Measurements from ENCODE around the gene GZMA.

DNA sequence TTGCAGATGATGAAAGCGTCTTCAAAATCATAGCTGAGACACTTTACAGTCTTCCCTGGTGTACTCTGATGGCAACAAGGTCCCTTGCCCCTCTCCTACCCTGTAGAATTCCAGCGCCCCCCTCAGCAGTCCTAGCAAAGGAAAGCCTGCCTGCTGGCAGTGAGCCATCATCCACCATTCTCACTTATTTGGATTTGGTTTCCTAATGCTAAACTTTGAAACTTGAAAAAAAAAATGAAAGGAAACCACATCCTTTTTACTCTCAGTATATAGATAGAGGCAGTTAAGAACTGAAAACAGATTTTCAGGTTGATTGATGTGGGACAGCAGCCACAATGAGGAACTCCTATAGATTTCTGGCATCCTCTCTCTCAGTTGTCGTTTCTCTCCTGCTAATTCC is at the start of gene GZMA:
- TF ChIP-seq POLR2A (IDR thresholded peaks at IDR 0.05): no peak
- TF ChIP-seq, protein P1, sequence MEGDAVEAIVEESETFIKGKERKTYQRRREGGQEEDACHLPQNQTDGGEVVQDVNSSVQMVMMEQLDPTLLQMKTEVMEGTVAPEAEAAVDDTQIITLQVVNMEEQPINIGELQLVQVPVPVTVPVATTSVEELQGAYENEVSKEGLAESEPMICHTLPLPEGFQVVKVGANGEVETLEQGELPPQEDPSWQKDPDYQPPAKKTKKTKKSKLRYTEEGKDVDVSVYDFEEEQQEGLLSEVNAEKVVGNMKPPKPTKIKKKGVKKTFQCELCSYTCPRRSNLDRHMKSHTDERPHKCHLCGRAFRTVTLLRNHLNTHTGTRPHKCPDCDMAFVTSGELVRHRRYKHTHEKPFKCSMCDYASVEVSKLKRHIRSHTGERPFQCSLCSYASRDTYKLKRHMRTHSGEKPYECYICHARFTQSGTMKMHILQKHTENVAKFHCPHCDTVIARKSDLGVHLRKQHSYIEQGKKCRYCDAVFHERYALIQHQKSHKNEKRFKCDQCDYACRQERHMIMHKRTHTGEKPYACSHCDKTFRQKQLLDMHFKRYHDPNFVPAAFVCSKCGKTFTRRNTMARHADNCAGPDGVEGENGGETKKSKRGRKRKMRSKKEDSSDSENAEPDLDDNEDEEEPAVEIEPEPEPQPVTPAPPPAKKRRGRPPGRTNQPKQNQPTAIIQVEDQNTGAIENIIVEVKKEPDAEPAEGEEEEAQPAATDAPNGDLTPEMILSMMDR (IDR thresholded peaks at IDR 0.05): no peak

Data from lower leg skin (tissue), 3 donors.